ENCODE results near the gene BBS1.

- TF ChIP-seq POLR2AphosphoS5 (IDR thresholded peaks at IDR 0.05; ENCODE audit: insufficient read depth, low read depth, low read length), result no peak
- TF ChIP-seq, protein P1, sequence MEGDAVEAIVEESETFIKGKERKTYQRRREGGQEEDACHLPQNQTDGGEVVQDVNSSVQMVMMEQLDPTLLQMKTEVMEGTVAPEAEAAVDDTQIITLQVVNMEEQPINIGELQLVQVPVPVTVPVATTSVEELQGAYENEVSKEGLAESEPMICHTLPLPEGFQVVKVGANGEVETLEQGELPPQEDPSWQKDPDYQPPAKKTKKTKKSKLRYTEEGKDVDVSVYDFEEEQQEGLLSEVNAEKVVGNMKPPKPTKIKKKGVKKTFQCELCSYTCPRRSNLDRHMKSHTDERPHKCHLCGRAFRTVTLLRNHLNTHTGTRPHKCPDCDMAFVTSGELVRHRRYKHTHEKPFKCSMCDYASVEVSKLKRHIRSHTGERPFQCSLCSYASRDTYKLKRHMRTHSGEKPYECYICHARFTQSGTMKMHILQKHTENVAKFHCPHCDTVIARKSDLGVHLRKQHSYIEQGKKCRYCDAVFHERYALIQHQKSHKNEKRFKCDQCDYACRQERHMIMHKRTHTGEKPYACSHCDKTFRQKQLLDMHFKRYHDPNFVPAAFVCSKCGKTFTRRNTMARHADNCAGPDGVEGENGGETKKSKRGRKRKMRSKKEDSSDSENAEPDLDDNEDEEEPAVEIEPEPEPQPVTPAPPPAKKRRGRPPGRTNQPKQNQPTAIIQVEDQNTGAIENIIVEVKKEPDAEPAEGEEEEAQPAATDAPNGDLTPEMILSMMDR (IDR thresholded peaks at IDR 0.05; ENCODE audit: extremely low read depth in 1 of 2, insufficient read depth in 1 of 2, low read depth in 1 of 2, low read length in 2 of 2), result no peak
- no peak for TF ChIP-seq EZH2 (IDR thresholded peaks at IDR 0.05; ENCODE audit: borderline replicate concordance, low read depth, low read length, severe bottlenecking)
- TF ChIP-seq POLR2A (IDR thresholded peaks at IDR 0.05; ENCODE audit: low read depth, low read length), result no peak
- no peak for TF ChIP-seq FOS (IDR thresholded peaks at IDR 0.05; ENCODE audit: borderline replicate concordance, insufficient read depth, low read length)
- no peak for TF ChIP-seq JUN (IDR thresholded peaks at IDR 0.05; ENCODE audit: borderline replicate concordance, insufficient read depth, insufficient read length, low read depth)
- no peak for TF ChIP-seq MAX (IDR thresholded peaks at IDR 0.05; ENCODE audit: insufficient read depth, insufficient read length)
Measured at GRCh38 chr11:66530927-66531709, 20.7 kb downstream of the BBS1 start.

Measured in endothelial cell of umbilical vein (primary cell).